ENCODE data around the gene SLC27A2.

The SLC27A2 gene

DNA sequence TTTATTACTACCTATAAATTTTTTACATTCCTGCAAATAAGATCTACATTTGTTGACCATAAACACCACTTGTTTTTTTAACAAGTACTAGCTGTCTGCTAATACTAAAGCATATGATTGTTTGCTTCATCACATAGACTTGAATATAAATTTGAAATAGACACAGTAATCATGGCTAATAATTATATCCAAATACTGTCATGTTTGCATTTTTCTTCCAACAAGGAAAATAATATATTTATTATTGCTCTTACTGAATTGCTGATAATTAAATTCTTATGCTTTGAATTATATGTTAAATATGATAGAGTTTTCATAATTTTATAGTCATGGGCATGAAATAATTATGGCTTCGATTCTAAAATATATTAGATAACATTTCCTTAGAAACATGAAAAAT lies 43.1 kb downstream of the SLC27A2 start:
- TF ChIP-seq OSR1 (CRISPR knock-in tag; IDR thresholded peaks at IDR 0.05): no peak
- no peak for TF ChIP-seq PPARA (CRISPR knock-in tag; IDR thresholded peaks at IDR 0.05; ENCODE audit: borderline replicate concordance)
- TF ChIP-seq ZFP3 (CRISPR knock-in tag; IDR thresholded peaks at IDR 0.05): no peak
- TF ChIP-seq, protein P1, sequence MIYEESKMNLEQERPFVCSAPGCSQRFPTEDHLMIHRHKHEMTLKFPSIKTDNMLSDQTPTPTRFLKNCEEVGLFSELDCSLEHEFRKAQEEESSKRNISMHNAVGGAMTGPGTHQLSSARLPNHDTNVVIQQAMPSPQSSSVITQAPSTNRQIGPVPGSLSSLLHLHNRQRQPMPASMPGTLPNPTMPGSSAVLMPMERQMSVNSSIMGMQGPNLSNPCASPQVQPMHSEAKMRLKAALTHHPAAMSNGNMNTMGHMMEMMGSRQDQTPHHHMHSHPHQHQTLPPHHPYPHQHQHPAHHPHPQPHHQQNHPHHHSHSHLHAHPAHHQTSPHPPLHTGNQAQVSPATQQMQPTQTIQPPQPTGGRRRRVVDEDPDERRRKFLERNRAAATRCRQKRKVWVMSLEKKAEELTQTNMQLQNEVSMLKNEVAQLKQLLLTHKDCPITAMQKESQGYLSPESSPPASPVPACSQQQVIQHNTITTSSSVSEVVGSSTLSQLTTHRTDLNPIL (CRISPR knock-in tag; IDR thresholded peaks at IDR 0.05; ENCODE audit: low read depth): no peak
- no peak for TF ChIP-seq ZNF565 (CRISPR knock-in tag; conservative IDR thresholded peaks at IDR 0.05; ENCODE audit: low read depth)
- TF ChIP-seq, protein P2, sequence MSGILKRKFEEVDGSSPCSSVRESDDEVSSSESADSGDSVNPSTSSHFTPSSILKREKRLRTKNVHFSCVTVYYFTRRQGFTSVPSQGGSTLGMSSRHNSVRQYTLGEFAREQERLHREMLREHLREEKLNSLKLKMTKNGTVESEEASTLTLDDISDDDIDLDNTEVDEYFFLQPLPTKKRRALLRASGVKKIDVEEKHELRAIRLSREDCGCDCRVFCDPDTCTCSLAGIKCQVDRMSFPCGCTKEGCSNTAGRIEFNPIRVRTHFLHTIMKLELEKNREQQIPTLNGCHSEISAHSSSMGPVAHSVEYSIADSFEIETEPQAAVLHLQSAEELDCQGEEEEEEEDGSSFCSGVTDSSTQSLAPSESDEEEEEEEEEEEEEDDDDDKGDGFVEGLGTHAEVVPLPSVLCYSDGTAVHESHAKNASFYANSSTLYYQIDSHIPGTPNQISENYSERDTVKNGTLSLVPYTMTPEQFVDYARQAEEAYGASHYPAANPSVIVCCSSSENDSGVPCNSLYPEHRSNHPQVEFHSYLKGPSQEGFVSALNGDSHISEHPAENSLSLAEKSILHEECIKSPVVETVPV (CRISPR knock-in tag; IDR thresholded peaks at IDR 0.05): no peak
- no peak for TF ChIP-seq ZFP30 (CRISPR knock-in tag; IDR thresholded peaks at IDR 0.05)
- no peak for TF ChIP-seq SNAI2 (CRISPR knock-in tag; IDR thresholded peaks at IDR 0.05)
- no peak for TF ChIP-seq TOX (CRISPR knock-in tag; IDR thresholded peaks at IDR 0.05; ENCODE audit: borderline replicate concordance)
- TF ChIP-seq, protein P3, sequence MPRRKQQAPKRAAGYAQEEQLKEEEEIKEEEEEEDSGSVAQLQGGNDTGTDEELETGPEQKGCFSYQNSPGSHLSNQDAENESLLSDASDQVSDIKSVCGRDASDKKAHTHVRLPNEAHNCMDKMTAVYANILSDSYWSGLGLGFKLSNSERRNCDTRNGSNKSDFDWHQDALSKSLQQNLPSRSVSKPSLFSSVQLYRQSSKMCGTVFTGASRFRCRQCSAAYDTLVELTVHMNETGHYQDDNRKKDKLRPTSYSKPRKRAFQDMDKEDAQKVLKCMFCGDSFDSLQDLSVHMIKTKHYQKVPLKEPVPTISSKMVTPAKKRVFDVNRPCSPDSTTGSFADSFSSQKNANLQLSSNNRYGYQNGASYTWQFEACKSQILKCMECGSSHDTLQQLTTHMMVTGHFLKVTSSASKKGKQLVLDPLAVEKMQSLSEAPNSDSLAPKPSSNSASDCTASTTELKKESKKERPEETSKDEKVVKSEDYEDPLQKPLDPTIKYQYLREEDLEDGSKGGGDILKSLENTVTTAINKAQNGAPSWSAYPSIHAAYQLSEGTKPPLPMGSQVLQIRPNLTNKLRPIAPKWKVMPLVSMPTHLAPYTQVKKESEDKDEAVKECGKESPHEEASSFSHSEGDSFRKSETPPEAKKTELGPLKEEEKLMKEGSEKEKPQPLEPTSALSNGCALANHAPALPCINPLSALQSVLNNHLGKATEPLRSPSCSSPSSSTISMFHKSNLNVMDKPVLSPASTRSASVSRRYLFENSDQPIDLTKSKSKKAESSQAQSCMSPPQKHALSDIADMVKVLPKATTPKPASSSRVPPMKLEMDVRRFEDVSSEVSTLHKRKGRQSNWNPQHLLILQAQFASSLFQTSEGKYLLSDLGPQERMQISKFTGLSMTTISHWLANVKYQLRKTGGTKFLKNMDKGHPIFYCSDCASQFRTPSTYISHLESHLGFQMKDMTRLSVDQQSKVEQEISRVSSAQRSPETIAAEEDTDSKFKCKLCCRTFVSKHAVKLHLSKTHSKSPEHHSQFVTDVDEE (CRISPR knock-in tag; IDR thresholded peaks at IDR 0.05): no peak
- TF ChIP-seq TCF4 (CRISPR knock-in tag; IDR thresholded peaks at IDR 0.05; ENCODE audit: borderline replicate concordance): no peak
- TF ChIP-seq ISL1 (CRISPR knock-in tag; IDR thresholded peaks at IDR 0.05): no peak
- TF ChIP-seq ARNTL (CRISPR knock-in tag; IDR thresholded peaks at IDR 0.05; ENCODE audit: borderline replicate concordance, low read depth): no peak
- TF ChIP-seq ZNF8 (CRISPR knock-in tag; IDR thresholded peaks at IDR 0.05): no peak
- TF ChIP-seq CSDC2 (CRISPR knock-in tag; IDR thresholded peaks at IDR 0.05): no peak
- ATAC-seq: no peak

DNA sequence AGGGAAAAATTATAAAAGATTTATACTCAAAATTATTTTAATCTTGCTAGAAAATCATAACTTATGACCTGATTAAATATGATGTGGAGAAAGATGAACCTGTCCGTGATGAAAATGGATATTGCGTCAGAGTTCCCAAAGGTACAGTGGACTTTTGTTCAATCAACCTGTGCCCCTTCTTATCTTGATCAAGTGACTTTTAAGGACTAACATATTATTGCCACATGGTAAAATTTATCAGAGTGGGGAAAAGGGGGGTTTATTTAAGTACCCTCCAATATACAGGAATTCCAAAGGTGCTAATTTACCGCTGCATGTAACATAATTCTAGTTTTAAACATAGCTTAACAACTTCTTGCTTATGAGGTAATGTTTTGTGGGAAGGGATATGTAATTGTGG lies 43.9 kb downstream of the SLC27A2 start:
- no peak for ATAC-seq
- no peak for TF ChIP-seq BACH2 (CRISPR knock-in tag; IDR thresholded peaks at IDR 0.05; ENCODE audit: borderline replicate concordance)
- TF ChIP-seq PPARA (CRISPR knock-in tag; IDR thresholded peaks at IDR 0.05; ENCODE audit: borderline replicate concordance): no peak
- TF ChIP-seq, protein P4, sequence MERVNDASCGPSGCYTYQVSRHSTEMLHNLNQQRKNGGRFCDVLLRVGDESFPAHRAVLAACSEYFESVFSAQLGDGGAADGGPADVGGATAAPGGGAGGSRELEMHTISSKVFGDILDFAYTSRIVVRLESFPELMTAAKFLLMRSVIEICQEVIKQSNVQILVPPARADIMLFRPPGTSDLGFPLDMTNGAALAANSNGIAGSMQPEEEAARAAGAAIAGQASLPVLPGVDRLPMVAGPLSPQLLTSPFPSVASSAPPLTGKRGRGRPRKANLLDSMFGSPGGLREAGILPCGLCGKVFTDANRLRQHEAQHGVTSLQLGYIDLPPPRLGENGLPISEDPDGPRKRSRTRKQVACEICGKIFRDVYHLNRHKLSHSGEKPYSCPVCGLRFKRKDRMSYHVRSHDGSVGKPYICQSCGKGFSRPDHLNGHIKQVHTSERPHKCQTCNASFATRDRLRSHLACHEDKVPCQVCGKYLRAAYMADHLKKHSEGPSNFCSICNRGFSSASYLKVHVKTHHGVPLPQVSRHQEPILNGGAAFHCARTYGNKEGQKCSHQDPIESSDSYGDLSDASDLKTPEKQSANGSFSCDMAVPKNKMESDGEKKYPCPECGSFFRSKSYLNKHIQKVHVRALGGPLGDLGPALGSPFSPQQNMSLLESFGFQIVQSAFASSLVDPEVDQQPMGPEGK (CRISPR knock-in tag; IDR thresholded peaks at IDR 0.05; ENCODE audit: borderline replicate concordance): no peak
- no peak for TF ChIP-seq ZNF70 (CRISPR knock-in tag; IDR thresholded peaks at IDR 0.05)
- no peak for TF ChIP-seq TOX (CRISPR knock-in tag; IDR thresholded peaks at IDR 0.05; ENCODE audit: borderline replicate concordance)
- TF ChIP-seq SNAI2 (CRISPR knock-in tag; IDR thresholded peaks at IDR 0.05): no peak
- no peak for TF ChIP-seq GLIS3 (CRISPR knock-in tag; IDR thresholded peaks at IDR 0.05)
- TF ChIP-seq ZFP3 (CRISPR knock-in tag; IDR thresholded peaks at IDR 0.05): no peak
- no peak for TF ChIP-seq ESRRG (CRISPR knock-in tag; IDR thresholded peaks at IDR 0.05)
- TF ChIP-seq, protein P5, sequence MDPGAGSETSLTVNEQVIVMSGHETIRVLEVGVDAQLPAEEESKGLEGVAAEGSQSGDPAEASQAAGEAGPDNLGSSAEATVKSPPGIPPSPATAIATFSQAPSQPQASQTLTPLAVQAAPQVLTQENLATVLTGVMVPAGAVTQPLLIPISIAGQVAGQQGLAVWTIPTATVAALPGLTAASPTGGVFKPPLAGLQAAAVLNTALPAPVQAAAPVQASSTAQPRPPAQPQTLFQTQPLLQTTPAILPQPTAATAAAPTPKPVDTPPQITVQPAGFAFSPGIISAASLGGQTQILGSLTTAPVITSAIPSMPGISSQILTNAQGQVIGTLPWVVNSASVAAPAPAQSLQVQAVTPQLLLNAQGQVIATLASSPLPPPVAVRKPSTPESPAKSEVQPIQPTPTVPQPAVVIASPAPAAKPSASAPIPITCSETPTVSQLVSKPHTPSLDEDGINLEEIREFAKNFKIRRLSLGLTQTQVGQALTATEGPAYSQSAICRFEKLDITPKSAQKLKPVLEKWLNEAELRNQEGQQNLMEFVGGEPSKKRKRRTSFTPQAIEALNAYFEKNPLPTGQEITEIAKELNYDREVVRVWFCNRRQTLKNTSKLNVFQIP (CRISPR knock-in tag; IDR thresholded peaks at IDR 0.05; ENCODE audit: borderline replicate concordance, low read depth): no peak
- no peak for TF ChIP-seq ZFP30 (CRISPR knock-in tag; IDR thresholded peaks at IDR 0.05)
- no peak for TF ChIP-seq ISL1 (CRISPR knock-in tag; IDR thresholded peaks at IDR 0.05)
- TF ChIP-seq OSR1 (CRISPR knock-in tag; IDR thresholded peaks at IDR 0.05): no peak
- no peak for TF ChIP-seq RARB (CRISPR knock-in tag; IDR thresholded peaks at IDR 0.05)
- TF ChIP-seq, protein P3 (CRISPR knock-in tag; IDR thresholded peaks at IDR 0.05): no peak
- TF ChIP-seq TCF4 (CRISPR knock-in tag; IDR thresholded peaks at IDR 0.05; ENCODE audit: borderline replicate concordance): no peak
- TF ChIP-seq, protein P1 (CRISPR knock-in tag; IDR thresholded peaks at IDR 0.05; ENCODE audit: low read depth): no peak
- TF ChIP-seq, protein P2 (CRISPR knock-in tag; IDR thresholded peaks at IDR 0.05): no peak
- no peak for TF ChIP-seq CSDC2 (CRISPR knock-in tag; IDR thresholded peaks at IDR 0.05)
- TF ChIP-seq ARNTL (CRISPR knock-in tag; IDR thresholded peaks at IDR 0.05; ENCODE audit: borderline replicate concordance, low read depth): no peak

Measured in SK-N-SH treated with all-trans-retinoic acid at 6 μM for 48 hours (cell line).